Measurements from ENCODE around the gene MCFD2. TPM values are rescaled to one million over a fixed set of nuclear protein-coding genes. Genes with fewer than 3 reads are reported as not detected.

MCFD2 gene
- total RNA-seq, 4 donors from 2014 or later, result 61.9 to 89.5 (median 74.2) TPM

GRCh38 chr2:46863882-46864281, 51.7 kb downstream of the MCFD2 start:
- intact Hi-C loops (cut with DNase I), result no loop called here
- Histone ChIP-seq H3K4me1 (peaks cover 8 to 31% (median 29%) of the 10 kb centered on the region in 4 donors), H3K9me3 (peaks cover 0 to 4% (median 0%) of the 10 kb centered on the region in 4 donors), H3K27me3 (no peaks in the 10 kb centered on the region), H3K4me3 (no peak overlapping the region), H3K27ac (replicated peaks in 1 of 4) (no peak overlapping the region), H3K36me3 (no peaks in the 10 kb centered on the region)
- no peak for TF ChIP-seq POLR2A (IDR thresholded peaks at IDR 0.05; ENCODE audit: low read depth)
- TF ChIP-seq EP300 (IDR thresholded peaks at IDR 0.05), result no peak
- no peak for TF ChIP-seq POLR2AphosphoS5 (IDR thresholded peaks at IDR 0.05)
- no peak for TF ChIP-seq CTCF (IDR thresholded peaks at IDR 0.05)
- no peak for DNase-seq (ENCODE audit: extremely low spot score)
- WGBS, result 89% methylated on average over 1 of the region's 1 CpG

- no peak overlapping the region for H3K27ac ChIP-seq (replicated peaks in 1 of 4)
- intact Hi-C loops (cut with DNase I), result no loop called here
Measured at GRCh38 chr2:46862514-46862913, 53.1 kb downstream of the MCFD2 start.

GRCh38 chr2:46861916-46862315, 53.7 kb downstream of the MCFD2 start:
- Histone ChIP-seq H3K27me3 (no peaks in the 10 kb centered on the region), H3K9me3 (peaks cover 0 to 4% (median 0%) of the 10 kb centered on the region in 4 donors), H3K4me3 (no peak overlapping the region), H3K4me1 (peaks cover 6 to 44% (median 40%) of the 10 kb centered on the region in 4 donors), H3K27ac (replicated peaks in 1 of 4) (no peak overlapping the region), H3K36me3 (no peaks in the 10 kb centered on the region)
- TF ChIP-seq CTCF (IDR thresholded peaks at IDR 0.05) (no peak), EP300 (IDR thresholded peaks at IDR 0.05) (no peak), POLR2A (IDR thresholded peaks at IDR 0.05; ENCODE audit: low read depth) (no peak), POLR2AphosphoS5 (IDR thresholded peaks at IDR 0.05) (no peak)
- intact Hi-C loops (cut with DNase I), result no loop called here
- WGBS, result 60% methylated on average over 5 of the region's 6 CpGs
- DNase-seq (ENCODE audit: extremely low spot score), result no peak

More at GRCh38 chr2:46862514-46862913, 53.1 kb downstream of the MCFD2 start:
- TF ChIP-seq POLR2AphosphoS5 (IDR thresholded peaks at IDR 0.05) (no peak), EP300 (IDR thresholded peaks at IDR 0.05) (no peak), CTCF (IDR thresholded peaks at IDR 0.05) (no peak), POLR2A (IDR thresholded peaks at IDR 0.05; ENCODE audit: low read depth) (no peak)
- Histone ChIP-seq H3K4me3 (no peak overlapping the region), H3K36me3 (no peaks in the 10 kb centered on the region), H3K9me3 (peaks cover 0 to 4% (median 0%) of the 10 kb centered on the region in 4 donors), H3K27me3 (no peaks in the 10 kb centered on the region), H3K4me1 (peaks cover 6 to 43% (median 41%) of the 10 kb centered on the region in 4 donors)
- WGBS, result 75% methylated on average over 2 of the region's 2 CpGs
- no peak for DNase-seq (ENCODE audit: extremely low spot score)

DNA sequence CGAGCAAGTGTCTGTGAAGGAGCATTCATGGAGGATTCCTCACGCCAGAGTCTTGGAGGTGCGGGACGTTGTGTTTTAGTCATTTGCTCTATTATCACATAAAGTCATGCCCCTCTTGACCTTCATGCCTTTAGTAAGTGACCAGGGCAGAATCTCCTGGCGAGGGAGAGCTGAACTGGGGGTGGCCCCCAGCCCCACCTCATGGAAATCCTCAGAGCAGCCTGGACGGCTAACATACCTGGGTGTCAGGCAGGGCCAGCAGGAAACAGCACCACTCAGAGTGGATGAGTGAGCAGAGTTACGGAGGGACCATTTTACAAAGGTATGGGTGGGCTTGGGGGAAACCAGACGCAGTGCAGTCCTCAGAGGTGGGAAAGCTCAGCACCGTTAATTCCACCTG, 56.1 kb downstream of the MCFD2 start:
- no peak for TF ChIP-seq EP300 (IDR thresholded peaks at IDR 0.05)
- TF ChIP-seq POLR2AphosphoS5 (IDR thresholded peaks at IDR 0.05), result no peak
- TF ChIP-seq CTCF (IDR thresholded peaks at IDR 0.05), result no peak
- TF ChIP-seq POLR2A (IDR thresholded peaks at IDR 0.05; ENCODE audit: low read depth), result no peak
- peak overlapping the region in 2 of 4 donors; percentile 18 to 44 for H3K27ac ChIP-seq (replicated peaks in 1 of 4)
- intact Hi-C loops (cut with DNase I), result no loop called here
- no peak for DNase-seq (ENCODE audit: extremely low spot score)
- no peaks in the 10 kb centered on the region for H3K9me3 ChIP-seq
- H3K4me1 ChIP-seq, result peaks cover 21 to 60% (median 55%) of the 10 kb centered on the region in 4 donors
- no peaks in the 10 kb centered on the region for H3K27me3 ChIP-seq
- WGBS, result 100% methylated on average over 9 of the region's 9 CpGs
- no peak overlapping the region for H3K4me3 ChIP-seq
- no peaks in the 10 kb centered on the region for H3K36me3 ChIP-seq

- peaks cover 25 to 67% (median 63%) of the 10 kb centered on the region in 4 donors for H3K4me1 ChIP-seq
- intact Hi-C loops (cut with DNase I), result no loop called here
Measured at GRCh38 chr2:46858702-46859090, 56.9 kb downstream of the MCFD2 start.

More at GRCh38 chr2:46858702-46859090, 56.9 kb downstream of the MCFD2 start:
- DNase-seq (ENCODE audit: extremely low spot score), result no peak
- 82% methylated on average over 4 of the region's 4 CpGs for WGBS
- peak overlapping the region; percentile 9 to 87 (median 39) for H3K27ac ChIP-seq (replicated peaks in 1 of 4)
- H3K4me3 ChIP-seq, result no peak overlapping the region
- H3K27me3 ChIP-seq, result no peaks in the 10 kb centered on the region
- TF ChIP-seq POLR2AphosphoS5 (IDR thresholded peaks at IDR 0.05) (no peak), EP300 (IDR thresholded peaks at IDR 0.05) (no peak), POLR2A (IDR thresholded peaks at IDR 0.05; ENCODE audit: low read depth) (no peak), CTCF (IDR thresholded peaks at IDR 0.05) (no peak)
- no peaks in the 10 kb centered on the region for H3K9me3 ChIP-seq
- no peaks in the 10 kb centered on the region for H3K36me3 ChIP-seq
